Hematopoietic multipotent progenitor cell treated with erythropoietin and hydrocortisone succinate and interleukin-3 and kit ligand, for 8 days (in vitro differentiated cells): ENCODE data around the gene TBCA.

Experiments
- DNase-seq: peaks from one replicate; pipeline ENCODE4 v3.0.0-alpha.2; 2015

The TBCA gene

GRCh38 chr5:77641963-77642737, 134.0 kb downstream of the TBCA start:
- DNase-seq, result no peak

GRCh38 chr5:77641397-77641943, 134.7 kb downstream of the TBCA start:
- DNase-seq, result no peak
